K562 (cell line): ENCODE data around the gene ATF6B. TPM values are rescaled to one million over a fixed set of nuclear protein-coding genes. Genes with fewer than 3 reads are reported as not detected.
A peak's percentile ranks its signal among the peaks of the same experiment; 100 is the strongest.

Source experiments
- EP400 ChIP-seq: fragments of 450-650 bp; IDR thresholded peaks from 2 replicates; pipeline ENCODE4 v1.6.1; 2017; ENCODE audit warnings: antibody characterized with exemption, mild to moderate bottlenecking, moderate library complexity
- FOXO4 ChIP-seq: fragments of 450-650 bp; formaldehyde crosslinking; IDR thresholded peaks from 2 replicates; pipeline ENCODE4 v1.4.0; 2020; ENCODE audit warnings: mild to moderate bottlenecking, moderate library complexity
- FOXP1 ChIP-seq: sonication (generic); formaldehyde crosslinking; IDR thresholded peaks from 2 replicates; pipeline ENCODE4 v1.8.0; 2022; ENCODE audit warnings: mild to moderate bottlenecking, missing genetic modification reagents
- NRF1 ChIP-seq, 2 experiments: fragments of 450-650 bp; IDR thresholded peaks in 1 of 2; conservative IDR thresholded peaks in 1 of 2; 2 replicates each; pipeline ENCODE4 v1.6.1; 2014; ENCODE audit warnings: mild to moderate bottlenecking in 2 of 2
- SMAD1 ChIP-seq: fragments of 150-350 bp; IDR thresholded peaks from 2 replicates; pipeline ENCODE4 v1.6.1; 2014; ENCODE audit warnings: low read length, low read depth; ENCODE audit not compliant: partially characterized antibody
- ZNF445 ChIP-seq: fragments of 250-450 bp; sonication (Bioruptor Pico); IDR thresholded peaks from 2 replicates; pipeline ENCODE4 v1.4.0; 2020; ENCODE audit warnings: low read depth, mild to moderate bottlenecking, moderate library complexity
- ZNF830 ChIP-seq: fragments of 250-450 bp; sonication (Bioruptor Pico); IDR thresholded peaks from 2 replicates; pipeline ENCODE4 v1.5.0; 2021; ENCODE audit warnings: mild to moderate bottlenecking
- polyA plus RNA-seq, 8 experiments: library from polyadenylated mRNA; depleted of rRNA in 4 of 8; stranded (reverse) in 5 of 8; unstranded in 3 of 8; fragments of >200 nt; fragmentation: Nextera tagmentation in 2 of 8; fragmentation: Illumina TruSeq in 1 of 8; extraction: Ambion mirVana in 2 of 8; extraction: Trizol in 1 of 8; gene quantifications; 2 replicates each; pipeline versions ENCODE4 v1.2.1 to v1.2.3, GENCODE V29; 2011 to 2014; ENCODE audit warnings: inconsistent platforms in 1 of 8, missing spikeins in 1 of 8
- total RNA-seq, 7 experiments: library from RNA; depleted of rRNA in 6 of 7; stranded (reverse); fragments of >200 nt in 6 of 7; fragmentation: Illumina TruSeq in 2 of 7; extraction: Trizol in 2 of 7; gene quantifications; 2 replicates each; pipeline versions ENCODE4 v1.2.1 to v1.2.3, GENCODE V29; 2011 to 2021; ENCODE audit warnings: low replicate concordance in 1 of 7
- TF ChIP-seq, protein P1 (sequence below): fragments of 250-450 bp; sonication (Bioruptor Pico); IDR thresholded peaks from 2 replicates; pipeline ENCODE4 v1.6.1; 2021; ENCODE audit warnings: mild to moderate bottlenecking
- TF ChIP-seq, protein P2 (sequence below), 2 experiments: fragments of 450-650 bp in 1 of 2; IDR thresholded peaks; 2 replicates each; pipeline ENCODE4 v1.6.1; 2011 to 2017; ENCODE audit warnings: low read depth in 2 of 2, antibody characterized with exemption in 1 of 2, borderline replicate concordance in 1 of 2, low read length in 1 of 2, mild to moderate bottlenecking in 1 of 2, mixed read lengths in 1 of 2; ENCODE audit not compliant: control insufficient read depth in 1 of 2
- TF ChIP-seq, protein P3 (sequence below), 2 experiments: fragments of 450-650 bp; conservative IDR thresholded peaks; 2 replicates each; pipeline ENCODE4 v1.6.1; 2017; ENCODE audit warnings: mild to moderate bottlenecking in 2 of 2, moderate library complexity in 2 of 2
- TF ChIP-seq, protein P4 (sequence below), 2 experiments: fragments of 450-650 bp; IDR thresholded peaks; 2 replicates each; pipeline ENCODE4 v1.6.1; 2016; ENCODE audit warnings: mild to moderate bottlenecking in 2 of 2, borderline replicate concordance in 1 of 2, low read depth in 1 of 2, moderate library complexity in 1 of 2

Gene ATF6B
- total and polyA plus RNA-seq, 9 of the 15 experiments (the other 6 are each of a cell fraction or from before 2014, with no cell fraction given): 20.7 to 131 (median 31.7) TPM

DNA sequence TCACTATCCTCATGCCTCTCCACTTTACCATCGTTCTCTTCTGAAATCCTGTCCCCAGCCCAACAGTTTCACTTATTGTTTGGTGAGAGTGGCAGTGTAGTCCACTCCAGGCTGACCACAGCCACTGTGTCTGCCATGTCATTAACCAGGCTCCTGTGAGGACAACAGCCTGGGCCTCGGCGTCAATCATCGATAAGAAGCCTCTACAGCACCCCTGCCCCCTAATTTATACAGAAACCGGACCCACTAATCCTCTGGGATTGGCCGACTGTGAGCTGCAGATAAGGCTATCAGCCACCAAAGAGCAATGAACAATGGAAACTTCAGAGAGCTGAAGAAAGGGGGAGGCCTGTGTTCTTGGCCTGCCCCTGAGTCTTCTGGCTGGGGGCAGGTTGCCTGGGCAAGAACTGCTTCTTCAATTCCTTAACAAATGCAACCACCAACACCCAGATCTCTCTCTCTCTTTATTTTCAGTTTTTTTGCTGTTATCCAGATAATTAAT, 39.8 kb upstream of the ATF6B start (continued):
- TF ChIP-seq, protein P1, sequence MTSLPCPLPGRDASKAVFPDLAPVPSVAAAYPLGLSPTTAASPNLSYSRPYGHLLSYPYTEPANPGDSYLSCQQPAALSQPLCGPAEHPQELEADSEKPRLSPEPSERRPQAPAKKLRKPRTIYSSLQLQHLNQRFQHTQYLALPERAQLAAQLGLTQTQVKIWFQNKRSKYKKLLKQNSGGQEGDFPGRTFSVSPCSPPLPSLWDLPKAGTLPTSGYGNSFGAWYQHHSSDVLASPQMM: no peak
- TF ChIP-seq, protein P2, sequence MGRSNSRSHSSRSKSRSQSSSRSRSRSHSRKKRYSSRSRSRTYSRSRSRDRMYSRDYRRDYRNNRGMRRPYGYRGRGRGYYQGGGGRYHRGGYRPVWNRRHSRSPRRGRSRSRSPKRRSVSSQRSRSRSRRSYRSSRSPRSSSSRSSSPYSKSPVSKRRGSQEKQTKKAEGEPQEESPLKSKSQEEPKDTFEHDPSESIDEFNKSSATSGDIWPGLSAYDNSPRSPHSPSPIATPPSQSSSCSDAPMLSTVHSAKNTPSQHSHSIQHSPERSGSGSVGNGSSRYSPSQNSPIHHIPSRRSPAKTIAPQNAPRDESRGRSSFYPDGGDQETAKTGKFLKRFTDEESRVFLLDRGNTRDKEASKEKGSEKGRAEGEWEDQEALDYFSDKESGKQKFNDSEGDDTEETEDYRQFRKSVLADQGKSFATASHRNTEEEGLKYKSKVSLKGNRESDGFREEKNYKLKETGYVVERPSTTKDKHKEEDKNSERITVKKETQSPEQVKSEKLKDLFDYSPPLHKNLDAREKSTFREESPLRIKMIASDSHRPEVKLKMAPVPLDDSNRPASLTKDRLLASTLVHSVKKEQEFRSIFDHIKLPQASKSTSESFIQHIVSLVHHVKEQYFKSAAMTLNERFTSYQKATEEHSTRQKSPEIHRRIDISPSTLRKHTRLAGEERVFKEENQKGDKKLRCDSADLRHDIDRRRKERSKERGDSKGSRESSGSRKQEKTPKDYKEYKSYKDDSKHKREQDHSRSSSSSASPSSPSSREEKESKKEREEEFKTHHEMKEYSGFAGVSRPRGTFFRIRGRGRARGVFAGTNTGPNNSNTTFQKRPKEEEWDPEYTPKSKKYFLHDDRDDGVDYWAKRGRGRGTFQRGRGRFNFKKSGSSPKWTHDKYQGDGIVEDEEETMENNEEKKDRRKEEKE (IDR thresholded peaks at IDR 0.05; ENCODE audit: borderline replicate concordance in 1 of 2, control insufficient read depth in 1 of 2, low read depth in 2 of 2, low read length in 1 of 2): no peak
- peak; percentile 51; the same call in 1 of the 2 replicates for TF ChIP-seq EP400
- TF ChIP-seq, protein P3, sequence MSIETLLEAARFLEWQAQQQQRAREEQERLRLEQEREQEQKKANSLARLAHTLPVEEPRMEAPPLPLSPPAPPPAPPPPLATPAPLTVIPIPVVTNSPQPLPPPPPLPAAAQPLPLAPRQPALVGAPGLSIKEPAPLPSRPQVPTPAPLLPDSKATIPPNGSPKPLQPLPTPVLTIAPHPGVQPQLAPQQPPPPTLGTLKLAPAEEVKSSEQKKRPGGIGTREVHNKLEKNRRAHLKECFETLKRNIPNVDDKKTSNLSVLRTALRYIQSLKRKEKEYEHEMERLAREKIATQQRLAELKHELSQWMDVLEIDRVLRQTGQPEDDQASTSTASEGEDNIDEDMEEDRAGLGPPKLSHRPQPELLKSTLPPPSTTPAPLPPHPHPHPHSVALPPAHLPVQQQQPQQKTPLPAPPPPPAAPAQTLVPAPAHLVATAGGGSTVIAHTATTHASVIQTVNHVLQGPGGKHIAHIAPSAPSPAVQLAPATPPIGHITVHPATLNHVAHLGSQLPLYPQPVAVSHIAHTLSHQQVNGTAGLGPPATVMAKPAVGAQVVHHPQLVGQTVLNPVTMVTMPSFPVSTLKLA (conservative IDR thresholded peaks at IDR 0.05): peak; percentile 40 to 73; a peak in 3 of 4 replicates
- TF ChIP-seq, protein P4, sequence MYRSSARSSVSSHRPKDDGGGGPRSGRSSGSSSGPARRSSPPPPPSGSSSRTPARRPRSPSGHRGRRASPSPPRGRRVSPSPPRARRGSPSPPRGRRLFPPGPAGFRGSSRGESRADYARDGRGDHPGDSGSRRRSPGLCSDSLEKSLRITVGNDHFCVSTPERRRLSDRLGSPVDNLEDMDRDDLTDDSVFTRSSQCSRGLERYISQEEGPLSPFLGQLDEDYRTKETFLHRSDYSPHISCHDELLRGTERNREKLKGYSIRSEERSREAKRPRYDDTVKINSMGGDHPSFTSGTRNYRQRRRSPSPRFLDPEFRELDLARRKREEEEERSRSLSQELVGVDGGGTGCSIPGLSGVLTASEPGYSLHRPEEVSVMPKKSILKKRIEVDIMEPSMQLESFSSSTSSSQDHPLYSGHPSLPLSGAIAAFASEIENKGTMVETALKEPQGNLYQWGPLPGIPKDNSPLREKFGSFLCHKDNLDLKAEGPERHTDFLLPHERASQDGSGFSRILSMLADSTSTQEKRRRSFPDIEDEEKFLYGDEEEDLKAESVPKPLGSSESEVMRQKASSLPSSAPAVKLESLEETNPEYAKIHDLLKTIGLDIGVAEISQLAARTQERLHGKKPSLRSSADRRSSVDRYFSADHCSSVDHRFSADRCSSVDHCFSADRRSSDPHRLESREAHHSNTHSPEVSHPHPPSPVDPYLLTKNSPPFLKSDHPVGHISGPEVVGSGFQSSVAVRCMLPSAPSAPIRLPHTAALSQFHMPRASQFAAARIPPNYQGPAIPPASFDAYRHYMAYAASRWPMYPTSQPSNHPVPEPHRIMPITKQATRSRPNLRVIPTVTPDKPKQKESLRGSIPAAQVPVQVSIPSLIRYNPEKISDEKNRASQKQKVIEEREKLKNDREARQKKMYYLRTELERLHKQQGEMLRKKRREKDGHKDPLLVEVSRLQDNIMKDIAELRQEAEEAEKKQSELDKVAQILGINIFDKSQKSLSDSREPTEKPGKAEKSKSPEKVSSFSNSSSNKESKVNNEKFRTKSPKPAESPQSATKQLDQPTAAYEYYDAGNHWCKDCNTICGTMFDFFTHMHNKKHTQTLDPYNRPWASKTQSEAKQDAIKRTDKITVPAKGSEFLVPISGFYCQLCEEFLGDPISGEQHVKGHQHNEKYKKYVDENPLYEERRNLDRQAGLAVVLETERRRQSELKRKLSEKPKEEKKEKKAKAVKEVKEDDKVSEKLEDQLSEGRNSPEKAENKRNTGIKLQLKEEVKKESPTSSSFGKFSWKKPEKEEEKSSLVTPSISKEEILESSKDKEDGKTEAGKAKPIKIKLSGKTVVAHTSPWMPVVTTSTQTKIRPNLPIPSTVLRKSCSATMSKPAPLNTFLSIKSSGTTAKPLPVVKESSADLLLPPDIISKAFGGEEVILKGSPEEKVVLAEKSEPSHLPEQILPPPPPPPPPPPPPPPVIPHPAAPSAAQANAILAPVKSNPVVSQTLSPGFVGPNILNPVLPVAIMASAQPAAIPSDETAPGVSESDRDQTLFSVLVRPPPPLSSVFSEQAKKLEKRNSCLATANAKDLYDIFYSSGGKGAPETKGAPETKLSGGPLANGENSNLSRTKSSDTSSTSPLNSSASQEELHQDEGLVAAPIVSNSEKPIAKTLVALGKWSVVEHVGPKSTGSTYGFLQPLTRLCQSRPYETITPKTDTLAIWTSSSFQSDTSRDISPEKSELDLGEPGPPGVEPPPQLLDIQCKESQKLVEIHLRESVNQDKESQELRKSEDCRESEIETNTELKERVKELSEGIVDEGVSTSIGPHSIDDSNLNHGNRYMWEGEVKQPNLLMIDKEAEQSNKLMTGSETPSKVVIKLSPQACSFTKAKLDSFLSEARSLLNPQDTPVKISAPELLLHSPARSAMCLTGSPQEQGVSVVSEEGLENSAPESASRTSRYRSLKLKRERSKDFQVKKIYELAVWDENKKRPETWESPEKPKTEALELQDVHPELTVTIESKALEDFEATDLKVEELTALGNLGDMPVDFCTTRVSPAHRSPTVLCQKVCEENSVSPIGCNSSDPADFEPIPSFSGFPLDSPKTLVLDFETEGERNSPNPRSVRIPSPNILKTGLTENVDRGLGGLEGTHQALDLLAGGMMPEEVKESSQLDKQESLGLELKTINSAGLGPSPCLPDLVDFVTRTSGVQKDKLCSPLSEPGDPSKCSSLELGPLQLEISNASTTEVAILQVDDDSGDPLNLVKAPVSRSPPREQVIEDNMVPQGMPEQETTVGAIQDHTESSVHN (IDR thresholded peaks at IDR 0.05; ENCODE audit: borderline replicate concordance in 1 of 2, low read depth in 1 of 2): no peak
- no peak for TF ChIP-seq ZNF830 (CRISPR knock-in tag)
- TF ChIP-seq SMAD1: peak; percentile 81
- no peak for TF ChIP-seq ZNF445
- TF ChIP-seq FOXP1 (CRISPR knock-in tag): no peak
- TF ChIP-seq FOXO4 (CRISPR knock-in tag): no peak
- peak; percentile 34 to 35; a peak in 2 of 4 replicates for TF ChIP-seq NRF1 (conservative IDR thresholded peaks at IDR 0.05 in 1 of 2, IDR thresholded peaks at IDR 0.05 in 1 of 2)
